Measurements from ENCODE around the gene CNTF.

Gene CNTF

GRCh38 chr11:58606930-58607714 lies 15.3 kb upstream of the CNTF start:
- DNase-seq (ENCODE audit: low read depth in 2 of 2) = no peak

- no peak for DNase-seq (ENCODE audit: low read depth in 2 of 2)
Measured at GRCh38 chr11:58608331-58608730, 14.1 kb upstream of the CNTF start.

GRCh38 chr11:58609723-58610122 lies 12.7 kb upstream of the CNTF start:
- no peak for DNase-seq (ENCODE audit: low read depth in 2 of 2)

- DNase-seq (ENCODE audit: low read depth in 2 of 2) = no peak
Measured at GRCh38 chr11:58613228-58613627, 9.2 kb upstream of the CNTF start.

- DNase-seq (ENCODE audit: low read depth in 2 of 2) = no peak
Measured at GRCh38 chr11:58615559-58615958, 6.9 kb upstream of the CNTF start.

GRCh38 chr11:58616594-58616993 lies 5.9 kb upstream of the CNTF start:
- no peak for DNase-seq (ENCODE audit: low read depth in 2 of 2)

- no peak for DNase-seq (ENCODE audit: low read depth in 2 of 2)
Measured at GRCh38 chr11:58617976-58618557, 4.4 kb upstream of the CNTF start.

GRCh38 chr11:58621586-58622262 lies 741 bp upstream of the CNTF start:
- DNase-seq (ENCODE audit: low read depth in 2 of 2) = no peak

- no peak for DNase-seq (ENCODE audit: low read depth in 2 of 2)
Measured at GRCh38 chr11:58625086-58625485, 2.6 kb downstream of the CNTF start.

- DNase-seq (ENCODE audit: low read depth in 2 of 2) = no peak
Measured at GRCh38 chr11:58625826-58626460, 3.5 kb downstream of the CNTF start.

GRCh38 chr11:58626934-58627483 lies 4.5 kb downstream of the CNTF start:
- no peak for DNase-seq (ENCODE audit: low read depth in 2 of 2)

GRCh38 chr11:58628446-58628845 lies 6.0 kb downstream of the CNTF start:
- DNase-seq (ENCODE audit: low read depth in 2 of 2) = no peak

- no peak for DNase-seq (ENCODE audit: low read depth in 2 of 2)
Measured at GRCh38 chr11:58629857-58630256, 7.4 kb downstream of the CNTF start.

GRCh38 chr11:58631378-58631777 lies 8.9 kb downstream of the CNTF start:
- DNase-seq (ENCODE audit: low read depth in 2 of 2) = no peak

- DNase-seq (ENCODE audit: low read depth in 2 of 2) = no peak
Measured at GRCh38 chr11:58632510-58632909, 10.0 kb downstream of the CNTF start.

GRCh38 chr11:58636587-58636986 lies 14.1 kb downstream of the CNTF start:
- DNase-seq (ENCODE audit: low read depth in 2 of 2) = no peak

- no peak for DNase-seq (ENCODE audit: low read depth in 2 of 2)
Measured at GRCh38 chr11:58637371-58637770, 14.9 kb downstream of the CNTF start.

- no peak for DNase-seq (ENCODE audit: low read depth in 2 of 2)
Measured at GRCh38 chr11:58639103-58639502, 16.6 kb downstream of the CNTF start.

GRCh38 chr11:58639669-58640068 lies 17.2 kb downstream of the CNTF start:
- DNase-seq (ENCODE audit: low read depth in 2 of 2) = no peak

- peak in 1 of 2 donors; percentile 0 for DNase-seq (ENCODE audit: low read depth in 2 of 2)
Measured at GRCh38 chr11:58640386-58641023, 18.0 kb downstream of the CNTF start.

- DNase-seq (ENCODE audit: low read depth in 2 of 2) = no peak
Measured at GRCh38 chr11:58641341-58641740, 18.9 kb downstream of the CNTF start.
